HG03432 (cell line): ENCODE results near the gene IGLL1.
"Not testable (repeated sequence)": the region's sequence is repeated elsewhere in the genome, so short reads cannot be mapped to it uniquely, and the experiment has no call there.

Experiments
- ATAC-seq: cut with Tn5 transposase; IDR thresholded peaks from one replicate; pipeline ENCODE4 v1.9.1; 2021; ENCODE audit warnings: mild to moderate bottlenecking, moderate library complexity; ENCODE audit not compliant: unreplicated experiment

The IGLL1 gene

GRCh38 chr22:23591846-23592245, 11.8 kb upstream of the IGLL1 start:
- no peak for ATAC-seq

DNA sequence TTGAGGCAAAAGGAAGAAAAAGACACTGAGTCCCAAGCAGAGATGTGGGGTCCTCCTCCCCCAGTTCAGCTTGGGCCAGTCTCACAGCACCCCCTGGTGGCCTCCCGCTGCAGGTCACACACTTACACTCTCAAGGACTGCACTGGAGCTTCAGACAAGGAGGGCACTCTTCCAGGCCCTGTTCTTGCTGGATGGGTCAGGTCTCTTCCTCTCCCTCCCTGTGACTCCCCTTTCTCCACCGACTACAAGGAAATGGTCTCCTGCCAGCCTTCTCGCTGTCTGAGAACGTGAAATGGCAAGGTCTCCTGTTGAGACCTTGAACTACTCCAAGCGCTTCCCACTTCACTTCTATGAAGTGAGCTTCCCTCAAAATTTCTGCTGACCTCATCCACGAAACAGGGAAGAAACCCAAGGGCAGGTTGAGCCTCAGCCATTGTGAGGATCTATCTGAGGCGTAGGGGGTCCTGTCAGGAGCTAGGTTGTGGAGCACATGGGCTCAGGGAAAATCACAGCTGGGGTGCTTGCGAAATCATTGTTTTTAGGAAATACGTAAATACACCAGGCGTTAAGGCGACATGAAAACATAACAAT, 11.2 kb upstream of the IGLL1 start:
- ATAC-seq = no peak

- no peak for ATAC-seq
These were observed 3.7 kb upstream of the IGLL1 start for GRCh38 chr22:23583836-23584235.

GRCh38 chr22:23583153-23583552, 3.1 kb upstream of the IGLL1 start:
- ATAC-seq = no peak

- ATAC-seq = no peak
These were observed 1.2 kb upstream of the IGLL1 start for GRCh38 chr22:23581260-23581650.

- no peak for ATAC-seq
These were observed 628 bp upstream of the IGLL1 start for GRCh38 chr22:23580576-23581259.

GRCh38 chr22:23579280-23579679, 810 bp downstream of the IGLL1 start:
- no peak for ATAC-seq

GRCh38 chr22:23578306-23578705, 1.8 kb downstream of the IGLL1 start:
- ATAC-seq = no peak

DNA sequence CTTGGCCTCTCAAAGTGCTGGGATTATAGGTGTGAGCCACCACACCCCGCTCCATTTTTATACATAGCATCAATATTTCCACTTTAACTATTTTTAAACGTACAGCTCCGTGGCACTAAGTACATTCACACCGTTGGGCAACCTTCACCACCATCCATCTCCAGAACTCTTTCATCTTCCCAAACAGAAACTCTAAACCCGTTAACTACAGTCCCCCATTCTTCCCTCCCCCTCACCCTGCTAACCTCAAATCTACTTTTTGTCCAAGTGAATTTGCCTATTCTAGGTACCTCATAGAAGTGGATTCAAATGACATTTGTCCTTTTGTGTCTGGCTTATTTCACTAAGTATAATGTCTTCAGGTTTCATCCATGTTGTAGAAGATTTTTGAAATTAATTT, 3.4 kb downstream of the IGLL1 start:
- no peak for ATAC-seq

- no peak for ATAC-seq
These were observed 4.5 kb downstream of the IGLL1 start for GRCh38 chr22:23575601-23576000.

- ATAC-seq = no peak
These were observed 5.2 kb downstream of the IGLL1 start for GRCh38 chr22:23574877-23575276.

- no peak for ATAC-seq
These were observed 5.7 kb downstream of the IGLL1 start for GRCh38 chr22:23574371-23574811.

- ATAC-seq = not testable (repeated sequence)
These were observed 6.3 kb downstream of the IGLL1 start for GRCh38 chr22:23573701-23574235.

- not testable (repeated sequence) for ATAC-seq
These were observed 7.0 kb downstream of the IGLL1 start for GRCh38 chr22:23573106-23573505.

- ATAC-seq = no peak
These were observed 8.6 kb downstream of the IGLL1 start for GRCh38 chr22:23571486-23571885.

DNA sequence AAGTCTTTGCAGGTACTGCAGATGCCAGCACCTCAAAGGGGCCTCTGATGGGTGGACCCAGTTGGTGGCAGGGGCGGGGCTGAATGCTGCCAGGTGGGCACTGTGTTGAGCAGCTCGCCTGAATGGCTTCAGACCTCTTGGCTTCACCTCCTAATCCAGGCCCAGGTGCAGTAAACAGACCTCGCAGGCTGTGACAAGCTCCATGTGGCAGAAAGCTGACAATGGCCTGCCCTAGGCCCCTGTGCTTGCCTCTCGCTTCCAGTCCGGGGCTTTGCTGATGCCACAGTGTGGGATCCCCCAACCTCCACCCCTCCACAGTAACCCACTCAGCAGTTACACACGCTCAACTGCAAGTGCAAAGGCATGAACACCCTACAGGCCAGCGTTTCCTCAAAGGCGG, 9.4 kb downstream of the IGLL1 start:
- ATAC-seq = no peak

GRCh38 chr22:23569716-23570115, 10.4 kb downstream of the IGLL1 start:
- no peak for ATAC-seq

- ATAC-seq = no peak
These were observed 10.8 kb downstream of the IGLL1 start for GRCh38 chr22:23569291-23569690.

GRCh38 chr22:23566705-23567475, 13.2 kb downstream of the IGLL1 start:
- no peak for ATAC-seq

GRCh38 chr22:23565915-23566704, 14.0 kb downstream of the IGLL1 start:
- ATAC-seq = no peak

- no peak for ATAC-seq
These were observed 14.7 kb downstream of the IGLL1 start for GRCh38 chr22:23565305-23565914.
